GM19239 (cell line): ENCODE results near the gene ROR1.

Experiments
- DNase-seq: peaks from one replicate; pipeline ENCODE4 v3.0.0; 2011; ENCODE audit warnings: low spot score; ENCODE audit not compliant: insufficient read length
- FAIRE-seq: peaks from 2 replicates; lab custom pipeline; 2011; peaks lifted over from hg19 to GRCh38; lab: Jason Lieb, UNC

Gene ROR1

GRCh38 chr1:64107118-64107519 is 333.3 kb downstream of the ROR1 start:
- DNase-seq (no peak), FAIRE-seq (no peak)

GRCh38 chr1:64107632-64108031 is 333.8 kb downstream of the ROR1 start:
- FAIRE-seq (no peak), DNase-seq (no peak)

GRCh38 chr1:64110924-64111777 is 337.3 kb downstream of the ROR1 start:
- DNase-seq (no peak), FAIRE-seq (no peak)

DNA sequence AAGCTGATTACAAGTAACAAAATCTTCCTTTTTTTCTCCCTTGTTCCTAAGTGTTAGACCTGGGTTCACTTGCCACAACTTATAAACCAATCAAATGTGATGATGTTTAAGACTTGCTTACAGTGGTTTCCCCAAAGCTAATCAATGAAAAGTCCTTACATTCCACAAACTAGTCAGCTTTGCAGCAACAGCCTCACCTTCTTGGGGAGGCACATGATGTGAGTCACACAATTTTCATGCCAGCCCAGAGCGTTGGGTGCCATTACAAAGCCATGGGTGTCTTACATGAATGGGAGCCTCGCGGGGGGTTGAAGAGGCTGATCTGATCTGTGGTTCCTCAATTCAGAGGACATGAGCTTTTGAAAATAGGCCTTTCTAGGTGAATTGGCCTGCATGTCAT is 338.0 kb downstream of the ROR1 start:
- DNase-seq (no peak), FAIRE-seq (no peak)

- no peak for DNase-seq
- no peak for FAIRE-seq
Measured at GRCh38 chr1:64112281-64112680, 338.5 kb downstream of the ROR1 start.

- FAIRE-seq (no peak), DNase-seq (no peak)
Measured at GRCh38 chr1:64114012-64114525, 340.3 kb downstream of the ROR1 start.

- FAIRE-seq (no peak), DNase-seq (no peak)
Measured at GRCh38 chr1:64116537-64116936, 342.7 kb downstream of the ROR1 start.

DNA sequence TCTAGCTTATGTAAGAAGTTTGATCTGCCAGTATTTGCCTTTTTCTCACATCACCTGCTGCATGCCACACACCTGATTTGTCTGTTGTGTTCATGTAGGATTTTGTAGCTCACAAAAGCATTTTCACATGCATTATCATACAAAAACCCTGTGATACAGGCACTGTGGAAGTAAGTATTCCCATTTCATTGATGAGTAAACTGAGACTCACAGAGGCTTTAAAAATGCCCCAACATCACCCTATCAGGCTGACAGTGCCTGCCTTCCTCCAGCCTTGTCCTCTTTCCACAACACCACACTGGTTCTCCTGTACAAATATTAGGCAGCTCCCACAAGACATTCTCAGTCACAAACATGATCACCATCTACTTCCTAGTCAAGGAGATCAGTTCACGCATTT is 343.7 kb downstream of the ROR1 start:
- FAIRE-seq (no peak), DNase-seq (no peak)

- DNase-seq (no peak), FAIRE-seq (no peak)
Measured at GRCh38 chr1:64121766-64122385, 348.1 kb downstream of the ROR1 start.

GRCh38 chr1:64122588-64122987 is 348.8 kb downstream of the ROR1 start:
- FAIRE-seq: no peak
- no peak for DNase-seq

DNA sequence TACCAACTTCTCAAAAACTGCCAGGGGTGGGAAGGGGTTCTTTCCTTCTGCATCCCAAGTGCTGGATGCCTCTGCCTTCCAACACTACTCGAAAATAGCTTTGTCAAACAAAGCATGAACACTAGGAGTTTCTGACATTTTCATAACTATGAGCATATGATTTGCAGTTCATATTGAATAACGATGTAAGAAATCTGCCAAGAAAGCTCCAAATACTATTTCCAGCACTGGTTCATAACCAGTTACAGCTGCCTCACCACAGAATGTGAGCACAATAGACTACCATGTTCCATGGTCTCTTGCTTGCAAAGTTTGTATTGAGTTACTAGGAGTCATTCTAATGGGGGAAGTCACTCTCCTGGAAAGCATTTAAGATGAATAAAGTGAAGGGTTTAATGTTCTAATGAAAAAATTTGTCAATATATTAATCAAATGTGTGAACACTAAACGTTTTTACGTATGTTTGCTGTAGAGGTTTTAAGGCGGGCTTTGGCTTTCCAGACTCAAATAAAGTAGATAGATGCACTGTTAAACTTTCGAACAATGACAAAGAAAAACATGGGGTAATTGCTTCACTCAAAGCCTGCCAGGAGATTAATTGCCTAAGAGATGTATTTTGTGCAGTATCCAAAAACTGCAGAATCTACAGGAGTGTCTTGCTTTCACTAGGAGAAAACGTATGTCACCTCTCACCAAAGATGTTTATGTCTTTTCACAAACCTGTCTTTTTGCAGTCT is 351.1 kb downstream of the ROR1 start:
- FAIRE-seq (no peak), DNase-seq (no peak)

GRCh38 chr1:64126581-64126980 is 352.8 kb downstream of the ROR1 start:
- no peak for FAIRE-seq
- DNase-seq: no peak

DNA sequence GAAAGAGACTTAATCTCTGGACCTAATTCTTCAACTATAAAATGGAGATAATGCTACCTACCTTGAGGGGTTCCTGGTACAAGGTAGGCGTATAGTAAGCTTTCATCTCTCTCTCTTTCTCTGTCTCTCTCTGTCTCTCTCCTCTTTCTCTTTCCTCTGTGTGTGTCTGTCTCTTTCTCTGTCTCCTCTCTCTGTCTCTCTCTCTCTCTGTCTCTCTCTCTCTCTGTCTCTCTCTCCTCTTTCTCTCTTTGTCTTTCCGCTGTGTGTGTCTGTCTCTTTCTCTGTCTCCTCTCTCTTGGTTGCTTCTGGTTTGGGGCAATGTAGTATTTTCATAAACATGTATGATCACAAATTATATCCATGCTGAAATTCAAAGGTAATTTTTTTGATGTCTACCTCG is 353.5 kb downstream of the ROR1 start:
- FAIRE-seq: no peak
- no peak for DNase-seq

- FAIRE-seq: no peak
- no peak for DNase-seq
Measured at GRCh38 chr1:64129701-64130100, 355.9 kb downstream of the ROR1 start.

DNA sequence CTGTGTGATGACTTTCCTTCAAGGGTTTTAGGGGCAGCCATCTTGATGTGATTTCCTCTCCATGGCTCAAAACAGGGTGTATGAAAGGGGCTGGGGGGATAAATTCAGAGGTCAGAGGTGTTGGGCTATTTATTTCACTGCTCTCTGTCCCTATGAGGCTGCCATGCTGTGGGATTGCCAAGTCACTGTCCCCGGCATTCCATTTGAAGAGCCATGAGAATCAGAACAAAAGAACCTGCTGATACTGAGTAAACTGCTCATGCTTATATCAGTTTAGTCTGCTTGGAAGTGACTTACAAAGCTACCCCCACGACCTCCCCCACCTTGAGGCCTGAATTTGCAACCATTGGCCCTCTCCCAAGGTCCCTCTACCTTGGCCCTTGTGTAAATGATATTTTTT is 357.3 kb downstream of the ROR1 start:
- FAIRE-seq (no peak), DNase-seq (no peak)

DNA sequence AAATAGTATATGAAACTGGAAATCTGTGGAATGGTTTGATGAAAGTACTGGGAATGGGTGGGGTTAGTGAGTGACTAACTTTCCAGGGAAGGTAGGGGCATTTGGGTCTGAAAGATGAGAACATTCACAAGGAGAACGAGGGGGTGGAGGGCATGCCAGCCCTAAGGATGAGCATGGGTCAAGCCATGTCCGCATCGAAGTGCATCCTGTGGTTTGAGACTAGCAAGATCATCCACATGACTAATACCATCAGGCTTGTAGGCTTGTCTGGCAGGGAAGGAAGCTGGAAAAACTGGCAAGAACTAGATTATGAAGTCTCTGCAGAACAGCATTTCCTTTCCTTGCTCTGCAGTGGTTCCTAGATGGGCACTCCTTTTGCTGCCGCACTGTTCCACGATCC is 359.2 kb downstream of the ROR1 start:
- DNase-seq (no peak), FAIRE-seq (no peak)

GRCh38 chr1:64135462-64136223 is 361.8 kb downstream of the ROR1 start:
- no peak for DNase-seq
- no peak for FAIRE-seq

- no peak for DNase-seq
Measured at GRCh38 chr1:64136296-64136695, 362.5 kb downstream of the ROR1 start.

GRCh38 chr1:64136752-64137411 is 363.1 kb downstream of the ROR1 start:
- peak; percentile 31 for DNase-seq
- peak; percentile 88 for FAIRE-seq

More at GRCh38 chr1:64136296-64136695, 362.5 kb downstream of the ROR1 start:
- FAIRE-seq: no peak

GRCh38 chr1:64137412-64137803 is 363.6 kb downstream of the ROR1 start:
- FAIRE-seq: no peak

More at GRCh38 chr1:64137412-64137803, 363.6 kb downstream of the ROR1 start:
- no peak for DNase-seq
